ENCODE measurements around the gene ASCL3.

DNA sequence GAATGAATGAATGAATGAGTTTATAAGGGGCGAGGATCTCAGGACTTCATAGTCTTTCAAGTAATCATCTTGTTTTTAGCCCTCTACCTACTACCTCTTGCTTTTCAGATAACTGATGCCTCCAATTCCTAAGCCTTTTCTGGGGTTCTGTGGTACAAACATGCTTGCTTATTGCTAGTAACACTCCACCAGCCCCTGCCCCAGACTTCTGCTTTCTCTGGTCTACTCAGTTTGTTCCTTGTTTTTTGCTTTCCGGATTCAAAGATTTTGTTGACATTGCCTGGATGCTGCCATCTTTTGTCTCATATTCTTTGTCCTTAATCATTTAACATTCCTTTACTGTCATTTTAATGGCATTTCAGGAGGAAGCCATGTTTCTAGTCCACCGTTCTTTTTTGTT lies 30.3 kb upstream of the ASCL3 start:
- TF ChIP-seq, protein P1, sequence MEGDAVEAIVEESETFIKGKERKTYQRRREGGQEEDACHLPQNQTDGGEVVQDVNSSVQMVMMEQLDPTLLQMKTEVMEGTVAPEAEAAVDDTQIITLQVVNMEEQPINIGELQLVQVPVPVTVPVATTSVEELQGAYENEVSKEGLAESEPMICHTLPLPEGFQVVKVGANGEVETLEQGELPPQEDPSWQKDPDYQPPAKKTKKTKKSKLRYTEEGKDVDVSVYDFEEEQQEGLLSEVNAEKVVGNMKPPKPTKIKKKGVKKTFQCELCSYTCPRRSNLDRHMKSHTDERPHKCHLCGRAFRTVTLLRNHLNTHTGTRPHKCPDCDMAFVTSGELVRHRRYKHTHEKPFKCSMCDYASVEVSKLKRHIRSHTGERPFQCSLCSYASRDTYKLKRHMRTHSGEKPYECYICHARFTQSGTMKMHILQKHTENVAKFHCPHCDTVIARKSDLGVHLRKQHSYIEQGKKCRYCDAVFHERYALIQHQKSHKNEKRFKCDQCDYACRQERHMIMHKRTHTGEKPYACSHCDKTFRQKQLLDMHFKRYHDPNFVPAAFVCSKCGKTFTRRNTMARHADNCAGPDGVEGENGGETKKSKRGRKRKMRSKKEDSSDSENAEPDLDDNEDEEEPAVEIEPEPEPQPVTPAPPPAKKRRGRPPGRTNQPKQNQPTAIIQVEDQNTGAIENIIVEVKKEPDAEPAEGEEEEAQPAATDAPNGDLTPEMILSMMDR (IDR thresholded peaks at IDR 0.05) = no peak
- no peak for TF ChIP-seq POLR2A (IDR thresholded peaks at IDR 0.05)

All from tibial nerve (tissue), 3 donors.